ENCODE results near the gene ACTL10.

DNA sequence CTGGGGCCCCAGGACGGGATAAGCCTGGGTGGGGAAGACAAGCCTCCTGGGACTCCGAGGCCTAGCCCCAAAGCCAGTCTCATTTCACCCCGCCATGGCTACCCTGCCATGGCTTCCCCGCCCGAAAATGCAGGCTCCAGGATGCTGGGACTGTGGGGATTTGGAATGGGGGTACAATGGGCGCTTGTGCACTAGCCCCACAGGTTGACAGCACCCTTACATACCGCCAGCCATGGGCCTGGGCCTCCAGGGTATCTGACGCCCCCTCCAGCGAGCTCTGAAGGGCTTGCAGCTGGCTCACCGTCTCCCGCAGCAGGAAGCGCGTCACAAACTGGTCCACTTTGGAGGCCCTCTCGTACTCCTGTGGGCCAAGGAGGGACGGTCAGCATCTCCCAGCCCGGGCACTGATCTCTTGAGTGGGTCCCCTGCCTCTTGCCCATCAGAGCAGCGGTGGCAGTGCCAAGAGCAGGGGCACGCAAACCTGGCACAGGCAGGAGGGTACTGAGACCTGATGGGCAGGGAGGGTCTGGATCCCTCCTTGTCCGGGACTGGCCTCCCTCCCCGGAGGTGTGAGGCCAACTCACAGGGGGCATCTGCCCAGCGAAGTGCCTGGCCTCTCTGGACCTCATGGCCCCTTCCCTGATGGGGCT is 6.6 kb upstream of the ACTL10 start:
- TF ChIP-seq, protein P1, sequence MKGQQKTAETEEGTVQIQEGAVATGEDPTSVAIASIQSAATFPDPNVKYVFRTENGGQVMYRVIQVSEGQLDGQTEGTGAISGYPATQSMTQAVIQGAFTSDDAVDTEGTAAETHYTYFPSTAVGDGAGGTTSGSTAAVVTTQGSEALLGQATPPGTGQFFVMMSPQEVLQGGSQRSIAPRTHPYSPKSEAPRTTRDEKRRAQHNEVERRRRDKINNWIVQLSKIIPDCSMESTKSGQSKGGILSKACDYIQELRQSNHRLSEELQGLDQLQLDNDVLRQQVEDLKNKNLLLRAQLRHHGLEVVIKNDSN (IDR thresholded peaks at IDR 0.05), result no peak
- TF ChIP-seq RAD21 (IDR thresholded peaks at IDR 0.05; ENCODE audit: low read depth), result no peak
- no peak for TF ChIP-seq NFIC (IDR thresholded peaks at IDR 0.05)
- TF ChIP-seq, protein P2, sequence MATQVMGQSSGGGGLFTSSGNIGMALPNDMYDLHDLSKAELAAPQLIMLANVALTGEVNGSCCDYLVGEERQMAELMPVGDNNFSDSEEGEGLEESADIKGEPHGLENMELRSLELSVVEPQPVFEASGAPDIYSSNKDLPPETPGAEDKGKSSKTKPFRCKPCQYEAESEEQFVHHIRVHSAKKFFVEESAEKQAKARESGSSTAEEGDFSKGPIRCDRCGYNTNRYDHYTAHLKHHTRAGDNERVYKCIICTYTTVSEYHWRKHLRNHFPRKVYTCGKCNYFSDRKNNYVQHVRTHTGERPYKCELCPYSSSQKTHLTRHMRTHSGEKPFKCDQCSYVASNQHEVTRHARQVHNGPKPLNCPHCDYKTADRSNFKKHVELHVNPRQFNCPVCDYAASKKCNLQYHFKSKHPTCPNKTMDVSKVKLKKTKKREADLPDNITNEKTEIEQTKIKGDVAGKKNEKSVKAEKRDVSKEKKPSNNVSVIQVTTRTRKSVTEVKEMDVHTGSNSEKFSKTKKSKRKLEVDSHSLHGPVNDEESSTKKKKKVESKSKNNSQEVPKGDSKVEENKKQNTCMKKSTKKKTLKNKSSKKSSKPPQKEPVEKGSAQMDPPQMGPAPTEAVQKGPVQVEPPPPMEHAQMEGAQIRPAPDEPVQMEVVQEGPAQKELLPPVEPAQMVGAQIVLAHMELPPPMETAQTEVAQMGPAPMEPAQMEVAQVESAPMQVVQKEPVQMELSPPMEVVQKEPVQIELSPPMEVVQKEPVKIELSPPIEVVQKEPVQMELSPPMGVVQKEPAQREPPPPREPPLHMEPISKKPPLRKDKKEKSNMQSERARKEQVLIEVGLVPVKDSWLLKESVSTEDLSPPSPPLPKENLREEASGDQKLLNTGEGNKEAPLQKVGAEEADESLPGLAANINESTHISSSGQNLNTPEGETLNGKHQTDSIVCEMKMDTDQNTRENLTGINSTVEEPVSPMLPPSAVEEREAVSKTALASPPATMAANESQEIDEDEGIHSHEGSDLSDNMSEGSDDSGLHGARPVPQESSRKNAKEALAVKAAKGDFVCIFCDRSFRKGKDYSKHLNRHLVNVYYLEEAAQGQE (IDR thresholded peaks at IDR 0.05; ENCODE audit: low read depth), result no peak
- TF ChIP-seq EP300 (IDR thresholded peaks at IDR 0.05; ENCODE audit: borderline replicate concordance), result no peak
- no peak for TF ChIP-seq YY1 (IDR thresholded peaks at IDR 0.05; ENCODE audit: low read depth)
- TF ChIP-seq TAF1 (IDR thresholded peaks at IDR 0.05; ENCODE audit: low read depth), result no peak
- TF ChIP-seq EGR1 (IDR thresholded peaks at IDR 0.05), result no peak

All from Ishikawa (cell line).